BLaER1 treated with 17β-estradiol and CSF1 and Interleukin-3, amounts not matched to agents 10 nM and 100 nM (cell line): ENCODE data around the gene DNAJC7.

Experiments
- H3K27ac ChIP-seq, 11 experiments: shearing (Covaris generic); formaldehyde crosslinking; 2 replicates each; pipeline ENCODE4 v1.8.1; 2022
- H3K27me3 ChIP-seq, 11 experiments: shearing (Covaris generic); formaldehyde crosslinking; 2 replicates each; pipeline ENCODE4 v1.8.1; 2022
- H3K36me3 ChIP-seq, 11 experiments: shearing (Covaris generic); formaldehyde crosslinking; 2 replicates each; pipeline ENCODE4 v1.8.1; 2022
- H3K4me1 ChIP-seq, 10 experiments: shearing (Covaris generic); formaldehyde crosslinking; 2 replicates each; pipeline ENCODE4 v1.8.1; 2022
- H3K4me2 ChIP-seq, 11 experiments: shearing (Covaris generic); formaldehyde crosslinking; 2 replicates each; pipeline ENCODE4 v1.8.1; 2022
- H3K4me3 ChIP-seq, 10 experiments: shearing (Covaris generic); formaldehyde crosslinking; 2 replicates each; pipeline ENCODE4 v1.8.1; 2022
- H3K9ac ChIP-seq, 11 experiments: shearing (Covaris generic); formaldehyde crosslinking; 2 replicates each; pipeline ENCODE4 v1.8.1; 2022
- H3K9me3 ChIP-seq, 11 experiments: shearing (Covaris generic); formaldehyde crosslinking; replicated peaks in 1 of 11; 2 replicates each; pipeline ENCODE4 v1.8.1; 2022
- H4K20me1 ChIP-seq, 11 experiments: shearing (Covaris generic); formaldehyde crosslinking; 2 replicates each; pipeline ENCODE4 v1.8.1; 2022
- Cebpa-rat ChIP-seq, 11 experiments: shearing (Covaris generic); IDR thresholded peaks; 2 replicates each; pipeline ENCODE4 v1.8.1; 2022

Gene DNAJC7

DNA sequence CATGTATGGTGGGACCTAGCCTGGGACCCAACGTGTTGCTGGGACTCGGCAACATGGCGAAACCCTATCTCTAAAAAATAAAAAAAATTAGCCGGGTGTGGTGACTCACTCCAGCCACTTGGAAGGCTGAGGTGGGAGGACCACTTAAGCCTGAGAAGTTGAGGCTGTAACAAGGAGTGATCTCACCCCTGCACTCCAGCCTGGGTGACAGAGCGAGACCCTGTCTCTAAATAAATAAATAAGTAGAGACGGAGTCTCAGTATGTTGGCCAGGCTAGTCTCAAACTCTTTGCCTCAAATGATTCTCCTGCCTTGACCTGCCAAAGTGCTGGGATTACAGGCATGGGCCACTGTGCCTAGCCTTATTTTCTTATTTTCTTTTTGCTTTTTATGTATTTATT, 60.7 kb downstream of the DNAJC7 start:
- no peaks in the 10 kb centered on the region for H3K9me3 ChIP-seq
- peaks cover 12 to 33% (median 23%) of the 10 kb centered on the region in 10 experiments for H3K4me1 ChIP-seq
- no peak for TF ChIP-seq Cebpa-rat (IDR thresholded peaks at IDR 0.05)
- no peak overlapping the region; a peak in 1 of 22 replicates for H3K9ac ChIP-seq
- H3K27ac ChIP-seq = no peak overlapping the region
- H3K4me3 ChIP-seq = no peak overlapping the region
- no peak overlapping the region for H3K4me2 ChIP-seq
- H4K20me1 ChIP-seq = no peaks in the 10 kb centered on the region
- H3K27me3 ChIP-seq = no peaks in the 10 kb centered on the region
- no peaks in the 10 kb centered on the region for H3K36me3 ChIP-seq

DNA sequence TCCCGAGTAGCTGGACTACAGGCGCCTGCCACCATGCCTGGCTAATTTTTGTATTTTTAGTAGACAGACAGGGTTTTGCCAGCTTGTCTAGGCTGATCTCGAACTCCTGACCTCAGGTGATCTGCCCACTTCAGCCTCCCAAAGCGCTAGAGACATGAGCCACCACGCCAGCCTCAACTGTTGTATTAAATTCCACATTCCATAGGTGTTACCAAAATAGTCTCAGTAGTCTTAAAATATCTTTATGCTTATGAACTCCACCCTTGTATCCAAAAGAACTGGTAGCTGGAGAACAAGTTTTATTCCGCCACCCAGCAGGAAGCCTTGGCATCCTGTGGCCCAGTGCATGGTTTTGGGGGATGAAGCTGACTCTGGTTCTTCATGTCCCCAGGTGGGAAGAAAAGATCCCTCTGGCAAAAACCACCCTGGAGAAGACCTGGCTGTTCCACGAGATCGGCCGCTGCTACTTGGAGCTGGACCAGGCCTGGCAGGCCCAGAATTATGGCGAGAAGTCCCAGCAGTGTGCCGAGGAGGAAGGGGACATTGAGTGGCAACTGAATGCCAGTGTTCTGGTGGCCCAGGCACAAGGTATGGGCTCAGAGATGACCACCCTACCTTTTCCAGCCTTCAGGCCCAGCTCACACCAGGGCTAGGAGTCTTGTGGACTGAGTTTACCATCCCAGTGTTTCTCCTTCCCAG, 68.3 kb downstream of the DNAJC7 start:
- Histone ChIP-seq H3K4me3 (no peak overlapping the region), H3K9me3 (no peaks in the 10 kb centered on the region), H3K27ac (no peak overlapping the region), H3K36me3 (no peaks in the 10 kb centered on the region), H3K27me3 (no peaks in the 10 kb centered on the region), H4K20me1 (no peaks in the 10 kb centered on the region), H3K4me1 (peaks cover 0 to 6% (median 4%) of the 10 kb centered on the region in 10 experiments; a peak in 2 of 20 replicates), H3K9ac (no peak overlapping the region), H3K4me2 (no peak overlapping the region)
- no peak for TF ChIP-seq Cebpa-rat (IDR thresholded peaks at IDR 0.05)

DNA sequence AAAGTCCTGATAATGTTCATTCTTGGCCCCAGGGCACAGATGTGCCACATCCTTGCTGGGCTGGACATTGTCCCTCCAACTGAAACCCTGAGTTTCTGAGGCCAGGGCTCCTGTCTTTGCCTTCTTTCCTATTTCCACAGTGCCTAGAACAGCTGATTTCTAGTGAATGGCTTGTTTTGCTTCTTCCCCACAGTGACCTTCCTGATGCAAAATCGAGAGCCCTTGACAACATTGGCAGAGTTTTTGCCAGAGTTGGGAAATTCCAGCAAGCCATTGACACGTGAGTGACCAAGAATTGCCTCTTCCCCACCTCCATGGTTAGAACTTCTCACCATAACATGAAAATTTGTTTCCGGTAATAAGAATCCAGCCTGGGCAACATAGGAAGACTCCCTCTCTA, 72.3 kb downstream of the DNAJC7 start:
- Histone ChIP-seq H3K36me3 (no peaks in the 10 kb centered on the region), H3K4me1 (peaks cover 0 to 11% (median 8%) of the 10 kb centered on the region in 10 experiments; a peak in 9 of 20 replicates), H3K9me3 (no peaks in the 10 kb centered on the region), H3K9ac (no peak overlapping the region), H3K4me2 (no peak overlapping the region), H3K27ac (no peak overlapping the region), H3K27me3 (no peaks in the 10 kb centered on the region), H4K20me1 (no peaks in the 10 kb centered on the region), H3K4me3 (no peak overlapping the region)
- TF ChIP-seq Cebpa-rat (IDR thresholded peaks at IDR 0.05) = no peak

DNA sequence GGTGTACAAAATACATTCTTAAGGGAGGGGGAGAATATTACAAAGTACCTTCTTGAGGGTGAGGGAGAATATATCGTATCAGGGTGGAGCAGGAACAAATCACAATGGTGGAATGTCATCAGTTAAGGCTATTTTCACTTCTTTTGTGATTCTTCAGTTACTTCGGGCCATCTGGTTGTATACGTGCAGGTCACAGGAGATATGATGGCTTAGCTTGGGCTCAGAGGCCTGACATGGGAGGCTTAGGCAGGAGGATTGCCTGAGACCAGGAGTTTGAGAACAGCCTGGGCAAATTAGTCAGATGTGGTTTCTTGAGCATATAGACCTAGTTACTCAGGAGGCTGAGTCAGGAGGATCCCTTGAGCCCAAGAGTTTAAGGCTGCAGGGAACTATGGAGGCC, 73.7 kb downstream of the DNAJC7 start:
- no peaks in the 10 kb centered on the region for H3K36me3 ChIP-seq
- H3K27me3 ChIP-seq = no peaks in the 10 kb centered on the region
- no peaks in the 10 kb centered on the region for H4K20me1 ChIP-seq
- H3K4me3 ChIP-seq = no peak overlapping the region
- H3K4me1 ChIP-seq = peaks cover 0 to 21% (median 15%) of the 10 kb centered on the region in 10 experiments; a peak in 14 of 20 replicates
- TF ChIP-seq Cebpa-rat (IDR thresholded peaks at IDR 0.05) = no peak
- no peak overlapping the region for H3K4me2 ChIP-seq
- H3K9me3 ChIP-seq = no peaks in the 10 kb centered on the region
- H3K9ac ChIP-seq = no peak overlapping the region
- H3K27ac ChIP-seq = no peak overlapping the region

DNA sequence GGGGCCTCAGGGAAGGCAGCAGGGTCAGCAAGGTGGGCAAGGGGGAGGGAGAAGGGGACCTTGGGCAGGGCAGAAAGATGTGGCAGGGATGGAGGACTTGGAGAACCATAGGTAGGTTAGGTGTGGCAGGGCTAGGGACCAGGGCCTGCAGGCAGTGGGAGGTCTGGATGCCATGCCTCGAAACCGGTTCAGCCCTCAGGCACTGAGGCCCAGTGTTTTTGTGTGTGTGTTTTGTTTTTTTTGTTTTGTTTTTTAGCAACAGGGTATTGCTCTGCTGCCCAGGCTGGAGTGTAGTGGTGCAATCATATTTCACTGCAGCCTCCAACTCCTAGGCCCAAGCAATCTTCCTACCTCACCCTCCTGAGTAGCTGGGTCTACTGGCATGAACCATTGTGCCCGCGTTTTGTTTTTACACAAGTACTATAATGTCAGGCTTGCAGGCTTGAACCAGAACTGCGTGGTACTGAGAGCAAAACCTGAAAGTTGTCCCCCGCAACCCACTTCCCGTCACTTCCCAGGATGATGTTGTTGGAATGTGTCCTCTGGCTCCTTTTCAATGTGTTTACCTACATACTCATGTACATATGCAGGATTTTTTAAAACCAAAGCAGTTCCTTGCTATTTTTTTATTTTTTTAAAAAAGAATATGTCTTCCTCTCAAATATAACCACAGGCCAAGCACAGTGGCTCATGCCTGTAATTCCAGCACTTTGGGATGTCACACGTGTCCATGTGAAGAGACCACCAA, 74.4 kb downstream of the DNAJC7 start:
- Histone ChIP-seq H3K9me3 (no peaks in the 10 kb centered on the region), H3K4me3 (no peak overlapping the region), H3K4me1 (peaks cover 4 to 28% (median 22%) of the 10 kb centered on the region in 10 experiments; a peak in 18 of 20 replicates), H3K9ac (no peak overlapping the region), H3K4me2 (no peak overlapping the region), H4K20me1 (no peaks in the 10 kb centered on the region), H3K36me3 (no peaks in the 10 kb centered on the region), H3K27me3 (no peaks in the 10 kb centered on the region), H3K27ac (no peak overlapping the region)
- no peak for TF ChIP-seq Cebpa-rat (IDR thresholded peaks at IDR 0.05)

DNA sequence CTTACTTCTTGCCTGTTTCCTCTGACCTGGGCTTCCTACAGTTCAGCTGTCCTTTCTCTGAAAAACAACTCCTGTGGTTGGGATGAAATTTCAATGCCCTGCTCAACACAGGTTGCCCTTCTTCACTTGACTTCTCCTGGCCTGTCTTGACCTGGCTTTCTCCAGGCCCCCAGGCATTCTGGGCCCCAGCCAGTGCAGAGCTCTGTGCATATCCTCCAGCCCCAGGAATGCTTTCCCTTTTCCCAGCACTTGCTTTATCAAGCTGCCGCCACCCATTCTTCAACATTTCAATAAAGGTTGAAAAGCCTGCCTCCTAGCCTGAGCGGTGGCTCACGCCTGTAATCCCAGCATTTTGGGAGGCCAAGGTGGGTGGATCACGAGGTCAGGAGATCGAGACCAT, 76.1 kb downstream of the DNAJC7 start:
- Histone ChIP-seq H3K27ac (no peak overlapping the region), H3K27me3 (no peaks in the 10 kb centered on the region), H3K9me3 (no peaks in the 10 kb centered on the region), H3K4me1 (peaks cover 15 to 37% (median 33%) of the 10 kb centered on the region in 10 experiments), H3K36me3 (no peaks in the 10 kb centered on the region), H3K4me3 (no peak overlapping the region), H3K9ac (no peak overlapping the region), H4K20me1 (no peaks in the 10 kb centered on the region), H3K4me2 (no peak overlapping the region)
- no peak for TF ChIP-seq Cebpa-rat (IDR thresholded peaks at IDR 0.05)

DNA sequence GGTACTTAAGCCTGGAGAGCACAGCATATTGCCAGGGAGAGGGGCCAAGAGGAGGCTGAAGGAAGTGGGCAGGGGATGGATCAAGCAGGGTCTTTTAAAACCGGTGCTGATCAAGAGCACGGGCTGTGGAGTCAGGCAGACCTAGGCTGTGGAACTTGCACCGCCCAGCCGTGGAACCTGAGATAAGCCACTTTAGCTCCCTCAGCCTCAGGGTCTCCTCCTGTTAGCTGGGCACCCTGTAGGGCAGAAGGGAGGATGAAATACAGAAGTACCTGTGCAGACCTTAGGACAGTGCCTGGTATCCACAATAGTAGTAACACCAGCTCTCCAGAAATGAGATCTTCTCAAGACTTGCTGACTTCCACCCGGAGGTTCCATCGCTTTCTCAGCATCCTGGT, 77.5 kb downstream of the DNAJC7 start:
- no peaks in the 10 kb centered on the region for H3K27me3 ChIP-seq
- no peak for TF ChIP-seq Cebpa-rat (IDR thresholded peaks at IDR 0.05)

DNA sequence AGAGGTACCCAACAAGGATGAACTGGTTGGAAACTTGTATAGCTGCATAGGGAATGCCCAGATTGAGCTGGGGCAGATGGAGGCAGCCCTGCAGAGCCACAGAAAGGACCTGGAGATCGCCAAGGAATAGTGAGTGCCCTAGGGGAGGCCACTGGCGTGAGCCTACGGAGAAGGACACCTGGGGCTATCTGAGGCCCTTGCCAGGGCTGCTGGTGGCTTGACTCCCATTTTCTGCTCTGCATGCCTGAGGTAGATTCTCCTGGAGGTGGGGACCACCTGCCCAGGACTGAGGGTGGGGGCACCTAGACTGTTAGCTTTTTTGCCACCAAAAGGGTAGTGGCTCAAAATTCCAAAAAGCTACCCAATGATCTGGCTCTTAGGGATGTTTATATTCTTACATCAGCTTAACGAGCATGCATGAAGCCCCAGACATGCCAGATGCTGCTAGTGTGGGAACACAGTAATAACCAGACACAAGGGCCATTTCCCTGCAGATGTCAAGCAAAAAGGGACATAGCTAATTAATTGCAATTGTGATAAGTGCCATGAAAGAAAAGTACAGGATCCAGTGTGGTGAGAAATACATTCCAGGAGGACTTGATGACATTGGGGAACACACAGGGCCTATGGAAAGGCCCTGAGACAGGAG, 78.1 kb downstream of the DNAJC7 start:
- Histone ChIP-seq H3K4me1 (peaks cover 15 to 33% (median 30%) of the 10 kb centered on the region in 10 experiments), H3K36me3 (no peaks in the 10 kb centered on the region), H3K27me3 (no peaks in the 10 kb centered on the region), H3K9me3 (no peaks in the 10 kb centered on the region), H4K20me1 (no peaks in the 10 kb centered on the region), H3K9ac (no peak overlapping the region), H3K4me3 (no peak overlapping the region), H3K27ac (no peak overlapping the region), H3K4me2 (peak overlapping the region in 5 of 11 experiments; percentile 12 to 48 (median 36); a peak in 3 of 22 replicates)
- no peak for TF ChIP-seq Cebpa-rat (IDR thresholded peaks at IDR 0.05)

More for the DNA sequence above, 77.5 kb downstream of the DNAJC7 start:
- H3K4me3 ChIP-seq = no peak overlapping the region
- no peaks in the 10 kb centered on the region for H3K9me3 ChIP-seq
- H4K20me1 ChIP-seq = no peaks in the 10 kb centered on the region
- peaks cover 15 to 33% (median 30%) of the 10 kb centered on the region in 10 experiments for H3K4me1 ChIP-seq
- H3K36me3 ChIP-seq = no peaks in the 10 kb centered on the region
- H3K4me2 ChIP-seq = peak overlapping the region in 7 of 11 experiments; percentile 0 to 48 (median 26); a peak in 8 of 22 replicates
- H3K27ac ChIP-seq = no peak overlapping the region
- 0 out of 22 replicates have a peak overlapping the region, but pooled peaks of 1 of the 11 experiments have one; percentile 10 for H3K9ac ChIP-seq
